ENCODE results near the gene SLC35B2.

SLC35B2 gene

DNA sequence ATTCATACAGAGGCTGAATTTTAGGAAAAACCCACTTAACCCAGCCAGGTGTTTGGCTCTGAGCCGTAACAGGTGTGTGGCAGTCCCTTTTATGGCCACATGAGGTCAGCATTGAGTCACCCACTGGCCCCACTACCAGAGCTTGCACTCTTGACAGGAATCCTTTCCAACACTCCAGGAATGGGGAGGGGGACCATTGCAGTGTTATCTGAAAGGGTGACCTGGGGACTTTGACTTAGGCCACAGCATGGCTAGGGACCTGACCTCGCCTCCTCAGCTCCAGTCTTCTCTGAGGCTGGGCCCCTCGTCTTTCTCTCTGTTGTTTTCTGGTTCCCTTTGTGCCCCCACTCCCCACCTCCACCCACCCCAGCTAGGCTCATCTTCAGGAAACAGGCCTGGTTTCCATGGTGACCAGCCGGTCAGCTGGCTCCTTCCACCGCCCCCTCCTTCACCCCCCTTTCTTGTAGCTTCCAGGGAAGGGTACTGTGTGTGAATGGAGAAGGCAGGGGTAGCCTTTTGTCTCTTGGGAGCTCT lies 10.8 kb upstream of the SLC35B2 start:
- DNase-seq (ENCODE audit: low read depth in 1 of 2, low spot score in 1 of 2) = peak; percentile 34 to 42

DNA sequence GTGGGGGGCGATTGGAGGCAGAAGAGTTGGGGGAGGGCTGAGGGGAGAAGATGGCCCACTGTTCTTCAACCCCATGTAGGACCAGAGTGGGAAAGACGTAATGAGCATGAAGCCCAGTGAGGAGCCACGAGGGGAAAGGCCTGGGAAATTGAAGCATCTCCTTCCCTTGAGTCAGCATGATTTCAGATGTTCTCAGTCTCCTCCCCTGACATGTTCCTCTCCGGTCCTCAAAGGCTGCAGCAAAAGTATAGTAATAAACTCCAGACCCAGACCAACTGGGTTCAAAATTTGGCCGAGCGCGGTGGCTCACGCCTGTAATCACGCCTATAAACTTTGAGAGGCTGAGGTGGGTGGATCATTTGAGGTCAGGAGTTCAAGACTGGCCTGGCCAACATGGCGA lies 9.9 kb upstream of the SLC35B2 start:
- DNase-seq (ENCODE audit: low read depth in 1 of 2, low spot score in 1 of 2) = no peak

DNA sequence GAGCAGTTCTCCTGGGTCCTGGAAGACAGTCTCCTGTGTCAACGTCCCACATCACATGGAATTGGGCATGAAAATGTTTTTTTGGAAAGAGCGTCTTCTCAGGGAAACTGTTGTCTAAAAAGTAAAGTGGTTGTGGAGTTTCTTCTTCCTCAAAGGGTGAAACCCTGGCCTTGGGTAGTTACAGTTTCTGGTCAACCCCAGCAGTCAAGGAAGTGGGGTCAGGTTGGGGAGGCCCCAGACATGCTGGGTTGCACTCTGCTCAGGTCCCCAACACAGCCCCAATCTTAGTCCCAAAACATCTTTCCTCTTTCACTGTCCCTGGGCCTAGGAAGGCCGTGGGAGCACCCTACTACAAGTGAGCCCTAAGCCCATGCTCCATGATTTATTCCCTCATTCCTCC lies 9.0 kb upstream of the SLC35B2 start:
- DNase-seq (ENCODE audit: low read depth in 1 of 2, low spot score in 1 of 2) = no peak

DNA sequence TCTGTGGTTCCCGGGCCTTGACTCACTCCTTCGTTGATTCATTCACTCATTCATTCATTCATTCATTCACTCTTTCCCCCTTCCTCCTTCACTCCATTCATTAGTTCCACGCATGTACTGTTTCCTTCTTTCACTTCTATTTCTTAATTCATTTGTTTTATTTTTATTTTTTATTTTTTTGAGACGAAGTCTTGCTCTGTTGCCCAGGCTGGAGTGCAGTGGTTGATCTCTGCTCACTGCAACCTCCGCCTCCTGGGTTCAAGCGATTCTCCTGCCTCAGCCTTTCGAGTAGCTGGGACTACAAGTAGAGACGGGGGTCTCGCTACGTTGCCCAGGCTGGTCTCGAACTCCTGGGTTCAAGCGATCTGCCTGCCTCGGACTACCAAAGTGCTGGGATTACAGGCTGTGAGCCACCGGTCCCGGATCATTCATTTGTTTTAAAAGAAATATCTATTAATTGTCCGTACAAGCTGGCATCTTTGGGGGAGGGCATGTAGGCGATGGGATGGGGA lies 8.4 kb upstream of the SLC35B2 start:
- no peak for DNase-seq (ENCODE audit: low read depth in 1 of 2, low spot score in 1 of 2)

DNA sequence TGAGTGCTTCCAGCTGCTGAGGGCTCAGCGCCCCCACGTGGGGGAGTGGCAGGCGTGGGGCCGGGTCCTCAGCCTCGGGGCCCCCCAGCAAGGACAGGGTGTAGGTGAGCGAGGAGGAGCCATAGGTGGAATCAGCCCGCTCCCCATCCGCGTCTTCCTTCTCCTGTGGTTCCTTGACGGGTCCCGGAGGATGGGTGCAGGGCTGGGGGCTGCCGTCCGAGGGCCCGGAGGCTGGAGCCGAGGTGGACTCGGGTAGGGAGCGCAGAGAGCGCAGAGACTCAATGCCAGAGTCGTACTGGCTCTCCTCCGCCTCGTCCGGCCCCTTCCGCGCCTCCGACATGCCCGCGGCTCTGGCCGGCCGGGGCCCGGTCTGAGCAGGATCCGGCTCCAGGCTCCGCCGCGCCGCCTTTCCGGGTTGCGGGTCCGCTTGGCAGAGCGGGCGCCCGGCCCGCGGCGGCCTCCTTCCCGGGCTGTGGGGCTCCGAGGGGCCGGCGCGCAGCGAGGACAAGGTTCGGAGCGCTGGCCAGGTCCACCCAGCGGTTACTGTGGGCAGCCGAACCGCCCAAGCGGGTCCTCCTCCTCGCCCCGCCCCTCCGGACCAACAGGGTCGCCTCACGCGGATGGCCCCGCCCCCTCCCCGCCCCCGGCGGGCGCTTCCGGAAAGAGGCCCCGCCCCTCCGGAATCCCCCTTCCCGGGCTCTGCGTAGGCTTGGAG lies 7.8 kb upstream of the SLC35B2 start, which contains the start of gene NFKBIE:
NFKBIE (minus strand) TSS at position 545 of the 715 bp plus-strand sequence; CDS start at position 340, 205 bp downstream.
- peak; percentile 85 to 96 for DNase-seq (ENCODE audit: low read depth in 1 of 2, low spot score in 1 of 2)

DNA sequence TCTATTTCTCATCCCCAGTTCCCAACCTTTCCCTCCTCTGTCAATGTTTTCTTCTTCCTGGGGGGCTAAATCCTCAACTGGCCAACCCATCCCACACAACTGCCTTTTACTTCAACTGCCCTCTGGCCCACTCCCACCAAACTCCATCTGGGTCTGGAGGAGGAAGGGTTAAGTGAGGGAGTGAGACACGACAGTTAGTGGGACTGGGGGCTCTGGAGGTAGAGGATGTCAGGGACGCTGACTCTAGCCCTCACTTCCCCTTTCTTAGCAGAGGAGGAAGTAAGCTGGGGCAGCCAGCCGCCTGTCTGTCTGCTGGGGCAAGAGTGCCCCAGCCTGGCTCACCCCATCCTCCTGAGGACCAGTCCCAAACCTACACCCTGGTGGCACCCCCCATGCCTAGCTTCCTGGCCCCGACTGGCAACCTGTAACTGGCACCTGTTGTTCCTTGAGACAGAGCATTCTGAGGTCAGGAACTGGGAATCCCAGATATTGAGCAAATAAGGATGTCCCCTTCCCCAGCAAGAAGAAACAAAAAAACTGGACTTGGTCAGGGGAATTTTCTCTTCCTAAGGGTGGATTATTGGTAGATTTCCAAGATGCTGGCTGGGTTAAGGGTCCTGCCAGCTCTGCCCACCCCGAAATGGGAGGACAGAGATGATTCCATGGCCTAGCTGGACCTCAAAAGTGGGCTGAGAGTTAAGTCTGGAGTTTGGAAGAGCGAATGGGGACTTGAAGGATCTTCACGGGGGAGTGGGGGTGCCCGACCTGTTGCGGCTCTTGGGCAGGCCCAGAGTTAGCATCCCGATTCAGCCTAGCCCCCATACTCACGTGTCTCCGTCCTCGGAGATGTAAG lies 7.1 kb upstream of the SLC35B2 start:
- no peak for DNase-seq (ENCODE audit: low read depth in 1 of 2, low spot score in 1 of 2)

DNA sequence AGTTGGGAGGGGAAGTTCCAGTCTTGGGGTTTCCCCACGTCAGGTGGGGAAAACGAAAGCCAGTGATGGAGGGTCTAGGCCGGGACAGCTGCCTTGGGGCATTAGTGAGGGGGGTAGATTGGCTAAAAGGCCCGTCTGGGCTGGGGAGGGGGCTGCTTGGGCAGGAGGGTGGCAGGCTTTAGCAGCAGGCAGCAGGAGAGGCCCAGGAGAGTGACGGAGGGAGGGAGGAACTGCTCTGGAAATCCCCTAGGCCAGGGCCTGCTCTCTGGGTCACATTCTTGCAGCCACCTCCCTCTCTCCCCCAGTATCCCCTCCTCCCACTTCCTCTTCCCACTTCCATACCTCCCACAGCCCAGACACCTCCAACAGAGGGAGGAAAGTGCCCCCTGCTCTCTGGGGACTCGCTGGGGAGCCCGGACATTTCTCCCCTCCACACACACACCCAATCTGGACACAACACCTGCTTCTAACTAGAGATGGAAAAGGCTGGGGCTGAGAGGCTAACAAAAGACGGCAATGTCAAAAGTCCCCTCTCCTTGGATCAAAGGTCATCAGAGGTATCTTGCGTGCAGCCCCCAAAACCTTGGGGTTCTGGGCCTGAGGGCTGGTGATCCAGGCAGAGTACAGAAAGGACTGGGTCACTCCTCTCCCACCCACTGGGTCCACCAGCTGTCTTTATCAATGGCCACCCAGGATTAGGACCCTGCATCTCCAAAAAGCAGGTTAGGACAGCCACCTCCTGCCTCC lies 6.2 kb upstream of the SLC35B2 start:
- peak in 1 of 2 donors; percentile 26 for DNase-seq (ENCODE audit: low read depth in 1 of 2, low spot score in 1 of 2)

DNA sequence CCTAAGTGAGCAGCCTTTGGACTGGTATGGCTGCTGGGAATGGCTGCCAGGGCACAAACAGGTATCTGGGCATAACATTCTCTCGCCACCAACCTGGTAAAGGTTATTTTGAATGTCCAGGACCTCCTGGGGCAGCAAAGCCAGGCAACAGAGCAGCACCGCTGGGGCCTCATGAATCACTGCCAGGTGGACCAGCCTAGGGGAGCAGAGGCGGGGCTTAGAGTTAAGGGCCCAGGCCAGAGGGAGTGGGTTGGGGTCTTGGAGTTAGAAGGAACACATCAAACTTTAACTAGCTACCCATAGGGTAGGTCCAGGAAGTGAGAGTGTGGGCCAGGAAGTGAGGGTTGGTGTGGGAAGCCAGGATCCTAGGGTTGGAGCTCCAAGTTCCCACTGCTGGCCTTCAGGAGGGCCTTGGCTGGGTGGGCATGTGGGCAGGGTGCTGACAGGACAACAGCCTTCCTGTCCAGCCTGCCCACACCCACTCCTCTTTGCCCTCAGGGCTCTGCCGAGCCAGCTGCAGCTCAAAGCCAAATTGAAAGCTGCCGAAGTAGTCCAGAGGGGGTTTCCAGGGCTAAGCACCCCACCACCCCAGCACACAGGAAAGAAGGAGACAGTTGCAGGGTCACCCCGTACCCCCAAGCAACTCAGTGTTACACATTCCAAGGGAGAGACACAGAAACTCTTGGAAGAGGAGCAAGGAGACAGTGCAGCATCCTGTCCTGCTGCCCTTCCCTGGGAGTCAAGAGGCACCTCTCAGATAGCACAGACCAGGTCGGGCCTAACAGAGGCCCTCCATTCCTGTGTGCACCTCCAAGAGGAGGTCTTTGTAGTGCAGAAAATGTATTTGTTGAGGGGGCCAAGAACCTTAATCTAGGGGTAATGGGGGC lies 5.4 kb upstream of the SLC35B2 start:
- DNase-seq (ENCODE audit: low read depth in 1 of 2, low spot score in 1 of 2) = no peak

DNA sequence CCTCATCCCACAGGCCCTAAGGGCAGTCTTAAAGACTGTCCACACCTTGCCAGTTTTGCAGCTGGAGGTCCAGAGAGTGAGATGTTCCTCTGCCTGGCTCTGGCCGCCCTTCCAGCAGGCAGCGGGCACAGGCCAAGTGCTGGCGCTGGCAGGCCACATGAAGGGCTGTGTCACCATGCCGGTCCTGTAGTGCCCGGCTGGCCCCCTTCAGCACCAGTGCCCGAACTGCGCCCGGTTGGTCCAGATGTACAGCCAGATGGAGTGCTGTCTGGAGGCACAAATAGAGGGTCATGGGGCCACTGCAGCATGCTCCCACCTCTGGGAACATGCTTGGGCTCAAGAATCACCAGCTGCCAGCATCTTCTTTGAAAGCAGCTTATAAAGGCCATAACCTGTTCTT lies 4.3 kb upstream of the SLC35B2 start:
- DNase-seq (ENCODE audit: low read depth in 1 of 2, low spot score in 1 of 2) = no peak

DNA sequence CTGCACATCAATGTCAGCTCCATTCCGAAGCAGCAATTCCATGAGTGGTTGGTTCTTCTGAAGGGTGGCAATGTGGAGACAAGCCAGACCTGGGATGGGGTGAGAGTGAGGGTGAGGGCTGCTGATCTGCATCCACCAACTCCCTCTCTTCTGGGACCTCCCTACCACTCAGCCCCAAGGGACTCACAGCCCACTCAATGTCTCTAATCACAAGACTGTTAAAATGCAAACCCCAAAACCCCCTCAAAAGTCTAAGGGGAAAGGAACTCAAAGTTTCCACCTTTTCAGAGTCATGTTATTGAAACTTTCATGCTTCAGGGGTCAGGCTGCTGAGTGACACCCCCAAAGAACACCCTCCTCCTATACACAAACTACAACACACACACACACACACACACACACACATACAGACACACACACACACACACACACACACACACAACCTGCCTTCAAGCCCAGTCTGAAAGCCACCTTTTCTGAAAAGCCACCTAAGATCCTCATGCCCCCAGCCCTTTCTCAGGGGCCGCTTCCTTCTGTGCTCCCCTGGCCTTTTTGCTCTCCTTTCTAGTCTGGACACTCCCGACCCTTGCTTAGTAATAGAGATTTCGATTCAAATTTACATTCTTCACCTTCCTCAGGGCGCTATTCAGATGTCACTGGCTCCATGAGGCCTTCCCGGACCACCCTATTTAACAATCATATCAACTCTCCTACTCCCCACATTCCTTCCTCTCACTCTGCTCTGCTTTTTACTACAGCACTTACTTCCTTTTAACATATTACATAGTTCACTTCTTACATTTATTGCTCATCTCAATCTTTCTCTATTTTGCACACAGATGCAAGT lies 3.3 kb upstream of the SLC35B2 start:
- no peak for DNase-seq (ENCODE audit: low read depth in 1 of 2, low spot score in 1 of 2)

DNA sequence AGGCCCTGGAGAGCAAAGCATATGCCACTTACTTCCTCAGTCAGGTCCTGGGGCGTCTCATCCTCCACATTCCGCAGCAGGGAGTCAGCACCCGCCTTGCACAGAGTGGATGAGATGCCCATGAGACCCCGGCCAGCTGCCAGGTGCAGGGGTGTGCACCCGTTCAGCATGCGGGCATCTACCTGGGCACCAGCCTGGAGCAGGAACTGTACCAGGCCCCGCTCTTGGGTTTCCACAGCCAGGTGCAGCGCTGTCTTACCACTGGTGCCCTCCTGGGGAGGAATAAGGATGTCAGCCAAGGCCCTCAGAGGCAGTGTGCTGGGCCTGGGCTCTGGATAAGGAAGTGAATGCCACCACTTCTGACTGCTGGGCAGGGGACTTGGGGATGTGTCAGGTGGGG lies 2.7 kb upstream of the SLC35B2 start:
- no peak for DNase-seq (ENCODE audit: low read depth in 1 of 2, low spot score in 1 of 2)

DNA sequence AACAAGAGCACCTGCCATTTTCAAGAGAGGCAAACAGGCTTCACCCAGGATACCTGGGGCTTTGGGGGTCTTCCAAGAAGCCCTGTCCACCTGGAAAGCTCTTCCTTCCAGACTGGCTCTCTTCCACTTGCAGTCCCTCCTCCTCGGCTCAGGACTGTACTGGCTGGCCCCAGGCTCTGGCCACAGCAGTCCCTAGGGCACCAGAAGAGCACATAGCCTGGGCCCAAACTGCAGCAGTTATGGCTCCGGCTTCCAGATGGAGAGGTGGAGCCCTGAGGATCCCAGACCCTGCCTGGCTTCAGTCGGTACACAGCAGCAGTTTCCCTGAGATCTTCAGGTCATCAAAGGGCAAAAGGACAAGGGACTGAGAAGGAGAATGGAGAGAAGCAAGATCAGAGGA lies 1.6 kb upstream of the SLC35B2 start:
- DNase-seq (ENCODE audit: low read depth in 1 of 2, low spot score in 1 of 2) = no peak

DNA sequence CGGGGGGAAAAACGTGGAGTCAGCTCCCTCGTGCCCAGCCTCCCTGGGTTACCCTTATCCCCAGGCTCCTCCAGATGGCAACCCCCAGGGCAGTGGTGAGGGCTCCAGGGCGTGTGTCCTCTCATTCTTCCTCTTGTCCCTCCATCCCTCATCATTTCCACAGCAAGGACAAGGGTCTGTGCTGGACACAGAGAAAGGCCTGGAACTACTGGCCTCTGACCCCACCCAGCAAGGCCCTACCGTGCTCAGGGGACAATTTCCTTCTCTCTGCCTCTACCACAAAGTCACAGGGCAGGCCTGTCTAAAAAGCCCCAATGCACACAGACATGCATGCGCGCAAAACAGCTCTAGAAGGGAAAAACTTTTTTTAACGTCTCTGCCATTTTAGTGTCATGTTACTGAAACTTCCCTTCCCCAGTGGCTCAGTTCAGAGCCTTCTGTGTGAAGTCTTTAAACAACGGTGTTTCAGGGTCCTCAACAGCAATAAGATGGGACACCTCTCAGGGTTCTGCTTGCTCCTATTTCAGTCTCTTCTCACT lies 1.1 kb upstream of the SLC35B2 start:
- DNase-seq (ENCODE audit: low read depth in 1 of 2, low spot score in 1 of 2) = no peak

DNA sequence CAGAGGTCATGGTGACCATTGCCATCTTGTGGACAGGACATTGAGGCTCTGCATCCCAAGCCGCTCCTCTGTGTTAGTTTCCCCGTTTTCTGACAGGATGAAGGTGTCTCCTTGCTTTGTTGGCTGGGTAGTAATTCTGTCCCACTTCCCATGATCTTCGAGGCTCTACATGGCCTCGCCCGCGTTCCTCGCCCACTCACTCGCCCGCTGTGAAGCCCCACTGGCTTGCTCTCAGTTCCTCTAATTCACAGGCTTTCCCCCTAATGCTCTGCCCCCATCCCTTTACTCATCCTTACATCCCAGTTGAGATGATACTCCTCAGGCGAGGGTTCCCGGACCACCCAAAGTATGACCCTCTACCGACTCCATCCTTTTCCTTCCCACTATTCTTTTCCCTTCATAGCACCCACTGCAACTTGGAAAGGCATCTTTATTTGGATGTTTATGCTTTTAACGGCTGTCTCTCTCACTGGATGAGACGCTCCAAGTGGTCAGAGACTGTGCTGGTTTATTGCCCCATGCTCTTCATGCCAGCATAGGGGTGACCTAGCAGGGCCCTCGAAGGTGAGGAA lies 511 bp upstream of the SLC35B2 start:
- no peak for DNase-seq (ENCODE audit: low read depth in 1 of 2, low spot score in 1 of 2)

DNA sequence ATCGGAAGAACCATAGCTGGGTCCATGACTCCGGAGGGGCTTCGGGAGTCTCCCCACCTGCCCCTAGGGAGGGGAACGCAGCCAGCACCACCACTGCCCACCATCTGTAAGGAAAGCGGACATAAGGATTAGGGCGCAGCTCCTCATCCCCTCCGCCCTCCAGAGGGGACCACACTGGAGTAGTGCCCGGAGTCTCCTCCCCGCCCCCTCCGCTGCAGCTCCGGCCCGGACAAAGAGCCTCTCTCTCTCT lies 628 bp downstream of the SLC35B2 start:
- no peak for DNase-seq (ENCODE audit: low read depth in 1 of 2, low spot score in 1 of 2)

DNA sequence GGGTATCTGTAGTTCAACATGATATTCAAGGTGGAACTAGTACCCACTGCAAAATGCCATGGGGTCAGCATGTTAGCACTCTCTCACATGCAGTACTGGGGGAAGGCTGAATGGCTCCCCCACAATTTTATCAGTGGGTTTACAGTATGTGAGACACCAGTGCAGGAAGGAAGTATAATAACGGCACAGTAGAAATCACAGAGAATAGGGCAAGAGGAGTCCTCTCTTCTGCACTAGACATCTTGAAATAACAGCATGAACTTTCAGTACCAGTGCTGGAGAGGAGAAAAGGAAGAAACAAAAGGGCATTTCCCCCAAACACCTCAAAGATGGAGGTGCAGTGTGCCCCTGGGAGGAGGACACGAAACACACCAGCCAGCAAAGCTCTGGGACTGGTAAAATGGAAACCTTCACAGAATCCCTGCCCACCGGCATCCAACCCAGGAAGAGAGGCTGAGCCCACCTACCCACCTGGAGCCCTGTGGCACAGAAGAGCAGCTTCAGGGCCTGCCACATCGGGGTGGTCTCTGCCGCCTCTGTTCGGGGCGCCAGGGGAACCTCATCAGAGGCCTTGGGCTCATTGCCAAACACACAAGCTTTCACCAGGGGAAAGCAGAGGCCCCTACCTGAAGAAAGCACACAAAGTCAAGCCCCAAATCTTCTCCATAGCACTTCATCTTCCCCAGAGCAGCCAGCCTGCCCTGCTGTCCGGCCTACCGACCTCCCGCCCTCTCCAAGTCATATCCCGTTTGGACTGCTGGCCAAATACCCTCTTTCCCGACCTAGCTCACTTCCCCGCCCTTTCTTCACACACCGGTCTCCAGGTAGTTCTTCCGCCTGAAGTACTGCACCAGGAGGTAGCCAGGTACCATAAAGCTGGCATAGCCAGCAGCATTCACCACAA lies 1.2 kb downstream of the SLC35B2 start:
- no peak for DNase-seq (ENCODE audit: low read depth in 1 of 2, low spot score in 1 of 2)

DNA sequence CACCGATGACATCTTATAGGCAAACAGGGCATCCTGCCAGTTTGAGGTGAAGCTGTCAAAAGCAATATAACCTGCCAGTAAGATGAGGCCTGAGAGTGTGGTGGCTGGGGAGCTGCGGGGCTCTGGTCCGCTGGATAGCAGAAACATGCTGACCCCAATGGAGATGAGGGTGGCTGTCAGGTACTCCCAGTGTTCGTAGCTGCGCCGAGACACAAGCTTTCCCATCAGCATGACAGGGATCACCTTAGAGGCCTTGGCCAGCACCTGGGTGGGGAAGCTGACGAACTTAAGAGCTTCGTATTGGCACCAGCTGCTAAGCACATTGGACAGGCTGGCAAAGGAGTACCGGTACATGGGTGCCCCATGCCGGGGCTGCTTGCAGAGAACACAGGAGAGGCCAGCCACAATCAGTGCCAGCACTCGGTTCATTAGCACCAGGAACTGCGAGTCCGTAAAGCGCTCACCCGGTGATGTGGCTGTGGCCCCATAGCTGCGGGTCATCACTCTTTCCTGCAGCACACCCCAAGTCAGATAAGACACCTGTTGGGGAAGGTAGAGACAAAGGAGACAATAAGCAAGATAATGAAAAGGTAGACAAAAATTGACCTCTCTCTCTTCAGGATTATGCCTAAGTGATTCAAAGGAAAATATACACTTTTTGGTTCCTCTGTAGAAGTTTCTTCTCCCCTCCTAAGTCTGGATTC lies 2.1 kb downstream of the SLC35B2 start:
- no peak for DNase-seq (ENCODE audit: low read depth in 1 of 2, low spot score in 1 of 2)
